MCF 10A (cell line): ENCODE results near the gene TMC3. TPM values are rescaled to one million over a fixed set of nuclear protein-coding genes. Genes with fewer than 3 reads are reported as not detected.

Source experiments
- BruUV-seq: library from RNA; stranded (reverse); fragments of 400-500 nt; replicated peaks from 2 replicates; lab custom pipeline; 2021; lab: Mats Ljungman, UMichigan
- CTCF ChIA-PET: fragments of 300-600 bp; sonication (Branson Sonifier 250); formaldehyde crosslinking; extraction: SDS; loops from one replicate; lab custom pipeline; 2021; ENCODE audit warnings: antibody characterized with exemption, inconsistent platforms; lab: Yijun Ruan, JAX
- POLR2A ChIA-PET: fragments of 300-600, 350-650 bp; sonication (Branson Sonifier 250); formaldehyde crosslinking; extraction: SDS; loops from one replicate; lab custom pipeline; 2020; ENCODE audit warnings: antibody characterized with exemption, inconsistent platforms; lab: Yijun Ruan, JAX
- DNase-seq: peaks from one replicate; pipeline ENCODE4 v3.0.0-alpha.2; 2018; ENCODE audit not compliant: unreplicated experiment
- H3K27ac Mint-ChIP-seq: one replicate; pipeline ENCODE4 v1.8.0; 2022; ENCODE audit warnings: mild to moderate bottlenecking, low read depth, mixed read lengths; ENCODE audit not compliant: unreplicated experiment
- H3K27me3 Mint-ChIP-seq: one replicate; pipeline ENCODE4 v1.8.0; 2022; ENCODE audit warnings: mixed read lengths; ENCODE audit not compliant: insufficient read depth, unreplicated experiment
- H3K36me3 Mint-ChIP-seq: one replicate; pipeline ENCODE4 v1.8.0; 2022; ENCODE audit warnings: mild to moderate bottlenecking, moderate library complexity, mixed read lengths; ENCODE audit not compliant: insufficient read depth, unreplicated experiment
- H3K4me1 Mint-ChIP-seq: one replicate; pipeline ENCODE4 v1.8.0; 2022; ENCODE audit warnings: mixed read lengths; ENCODE audit not compliant: insufficient read depth, unreplicated experiment
- H3K4me3 Mint-ChIP-seq: one replicate; pipeline ENCODE4 v1.8.0; 2022; ENCODE audit warnings: mild to moderate bottlenecking, moderate library complexity, mixed read lengths; ENCODE audit not compliant: unreplicated experiment
- H3K9me3 Mint-ChIP-seq: one replicate; pipeline ENCODE4 v1.8.0; 2022; ENCODE audit warnings: mixed read lengths; ENCODE audit not compliant: unreplicated experiment
- CTCF ChIP-seq: fragments of 200-600 bp; IDR thresholded peaks from one replicate; pipeline ENCODE4 v1.8.0; 2022; ENCODE audit warnings: antibody characterized with exemption, mild to moderate bottlenecking; ENCODE audit not compliant: unreplicated experiment
- intact Hi-C: fragments of 100-400 bp; cut with micrococcal nuclease; formaldehyde crosslinking; loops from 2 replicates; pipeline ENCODE4 v1.14.1; 2022
- total RNA-seq: library from RNA; stranded (reverse); gene quantifications from 2 replicates; pipeline ENCODE4 v1.2.3, GENCODE V29; 2022

TMC3 gene
- total RNA-seq, 1 experiment from 2014 or later, result not detected

GRCh38 chr15:81376231-81376630 is 2.2 kb upstream of the TMC3 start:
- no peak for TF ChIP-seq CTCF
- Mint-ChIP-seq H3K4me3 (no peak overlapping the region), H3K9me3 (no peaks in the 10 kb centered on the region), H3K27me3 (peaks cover 21% of the 10 kb centered on the region), H3K4me1 (no peaks in the 10 kb centered on the region), H3K27ac (no peak overlapping the region), H3K36me3 (no peaks in the 10 kb centered on the region)
- CTCF ChIA-PET, result interaction anchor here (0.8 kb wide), 1 partner anchor 34 kb away, joined by 4 read pairs; no protein-coding TSS in a partner anchor
- no TSS peak for BruUV-seq
- DNase-seq, result no peak
- intact Hi-C loops, result no loop called here
- POLR2A ChIA-PET, result no interaction called here

- BruUV-seq, result no TSS peak
- Mint-ChIP-seq H3K27ac (no peak overlapping the region), H3K9me3 (no peaks in the 10 kb centered on the region), H3K36me3 (no peaks in the 10 kb centered on the region), H3K4me1 (no peaks in the 10 kb centered on the region), H3K4me3 (no peak overlapping the region), H3K27me3 (peaks cover 13% of the 10 kb centered on the region)
- no peak for DNase-seq
- CTCF ChIA-PET, result no interaction called here
- TF ChIP-seq CTCF, result no peak
- intact Hi-C loops, result no loop called here
- POLR2A ChIA-PET, result no interaction called here
Observed at GRCh38 chr15:81375461-81375860, 1.4 kb upstream of the TMC3 start.

DNA sequence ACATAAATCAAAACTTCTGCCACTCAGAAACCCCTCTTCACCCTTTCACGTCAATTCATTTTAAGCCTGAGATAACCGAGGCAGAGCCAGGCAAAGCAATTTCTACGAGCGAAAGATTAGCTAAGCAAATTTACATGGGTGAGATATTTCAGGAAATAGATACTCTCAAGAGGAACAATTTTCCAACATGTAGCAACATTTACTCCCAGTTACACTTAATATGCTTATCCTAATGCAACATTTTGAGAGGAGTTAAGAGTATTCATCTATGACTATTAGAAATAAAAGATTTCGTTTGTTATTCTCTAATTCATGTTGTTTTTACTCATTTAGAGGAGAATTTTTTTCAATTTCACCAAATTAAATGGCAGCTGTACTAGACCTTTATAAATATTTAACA is 837 bp downstream of the TMC3 start:
- ChIA-PET CTCF (interaction anchor here (0.9 to 1.0 kb wide), 2 partner anchors 26 to 95 kb away, joined by 3 read pairs; no protein-coding TSS in a partner anchor), POLR2A (no interaction called here)
- no peak for TF ChIP-seq CTCF
- H3K4me3 Mint-ChIP-seq, result no peak overlapping the region
- DNase-seq, result no peak
- H3K27ac Mint-ChIP-seq, result no peak overlapping the region
- BruUV-seq, result no TSS peak
- peaks cover 11% of the 10 kb centered on the region for H3K27me3 Mint-ChIP-seq
- intact Hi-C loops, result no loop called here
- H3K9me3 Mint-ChIP-seq, result no peaks in the 10 kb centered on the region
- no peaks in the 10 kb centered on the region for H3K36me3 Mint-ChIP-seq
- no peaks in the 10 kb centered on the region for H3K4me1 Mint-ChIP-seq

GRCh38 chr15:81372575-81372974 is 1.4 kb downstream of the TMC3 start:
- TF ChIP-seq CTCF, result no peak
- no peak for DNase-seq
- CTCF ChIA-PET, result interaction anchor here (1.0 kb wide), 1 partner anchor 27 kb away, joined by 3 read pairs; no protein-coding TSS in a partner anchor

More at GRCh38 chr15:81372575-81372974, 1.4 kb downstream of the TMC3 start:
- Mint-ChIP-seq H3K4me1 (no peaks in the 10 kb centered on the region), H3K9me3 (no peaks in the 10 kb centered on the region), H3K27me3 (peaks cover 11% of the 10 kb centered on the region), H3K27ac (no peak overlapping the region), H3K4me3 (no peak overlapping the region), H3K36me3 (no peaks in the 10 kb centered on the region)
- POLR2A ChIA-PET, result no interaction called here
- no TSS peak for BruUV-seq
- intact Hi-C loops, result no loop called here
